GM23338 (cell line): ENCODE measurements around the gene SLC35F1. TPM values are rescaled to one million over a fixed set of nuclear protein-coding genes. Genes with fewer than 3 reads are reported as not detected.

Source experiments
- ATAC-seq: fragments of 200-7000 bp; cut with Tn5 transposase; 3 replicates; pipeline ENCODE4 v1.9.1; 2020
- DNase-seq: peaks from one replicate; pipeline ENCODE4 v3.0.0-alpha.2; 2015; ENCODE audit warnings: low spot score
- H2AFZ ChIP-seq: fragments of 200-600 bp; sonication (generic); 2 replicates; pipeline ENCODE4 v1.8.0; 2016; ENCODE audit warnings: antibody characterized with exemption, mild to moderate bottlenecking, moderate library complexity
- H3F3A ChIP-seq: fragments of 200-600 bp; sonication (generic); replicated peaks from 2 replicates; pipeline ENCODE4 v1.8.0; 2017; ENCODE audit warnings: antibody characterized with exemption, mixed run types, low read depth
- H3K27ac ChIP-seq: fragments of 200-600 bp; sonication (generic); 2 replicates; pipeline ENCODE4 v1.6.1; 2016; ENCODE audit warnings: low read depth
- H3K27me3 ChIP-seq: fragments of 200-600 bp; sonication (generic); 2 replicates; pipeline ENCODE4 v1.8.0; 2016; ENCODE audit warnings: mild to moderate bottlenecking, mixed run types, moderate library complexity; ENCODE audit not compliant: insufficient read depth
- H3K36me3 ChIP-seq: fragments of 200-600 bp; sonication (generic); 2 replicates; pipeline ENCODE4 v1.8.0; 2016; ENCODE audit warnings: mild to moderate bottlenecking; ENCODE audit not compliant: insufficient read depth
- H3K4me1 ChIP-seq: fragments of 200-600 bp; sonication (generic); 2 replicates; pipeline ENCODE4 v1.8.0; 2016; ENCODE audit warnings: mild to moderate bottlenecking, moderate library complexity; ENCODE audit not compliant: insufficient read depth
- H3K4me2 ChIP-seq: fragments of 200-600 bp; sonication (generic); 2 replicates; pipeline ENCODE4 v1.7.1; 2017; ENCODE audit warnings: mixed run types
- H3K4me3 ChIP-seq: fragments of 200-600 bp; sonication (generic); 2 replicates; pipeline ENCODE4 v1.6.1; 2016; ENCODE audit warnings: mixed run types
- H3K79me2 ChIP-seq: fragments of 200-600 bp; sonication (generic); replicated peaks from 2 replicates; pipeline ENCODE4 v1.8.0; 2017; ENCODE audit warnings: mild to moderate bottlenecking; ENCODE audit not compliant: insufficient read depth
- H3K9me2 ChIP-seq: fragments of 200-600 bp; sonication (generic); 2 replicates; pipeline ENCODE4 v1.8.0; 2017; ENCODE audit not compliant: insufficient read depth
- H4K20me1 ChIP-seq: fragments of 200-600 bp; sonication (generic); replicated peaks from 2 replicates; pipeline ENCODE4 v1.8.0; 2017; ENCODE audit warnings: mild to moderate bottlenecking; ENCODE audit not compliant: insufficient read depth
- H3K27ac Mint-ChIP-seq: 2 replicates; pipeline ENCODE4 v1.8.0; 2020; ENCODE audit warnings: inconsistent platforms, mild to moderate bottlenecking, moderate library complexity, mixed read lengths
- H3K27me3 Mint-ChIP-seq: 3 replicates; pipeline ENCODE4 v1.8.0; 2022; ENCODE audit warnings: low read depth, mild to moderate bottlenecking, moderate library complexity, mixed read lengths, inconsistent platforms; ENCODE audit not compliant: insufficient read depth, poor library complexity
- H3K36me3 Mint-ChIP-seq: 3 replicates; pipeline ENCODE4 v1.8.0; 2021; ENCODE audit warnings: low read depth, mild to moderate bottlenecking, inconsistent platforms, moderate library complexity, mixed read lengths
- H3K4me1 Mint-ChIP-seq: 3 replicates; pipeline ENCODE4 v1.8.0; 2020; ENCODE audit warnings: mild to moderate bottlenecking, inconsistent platforms, mixed read lengths
- H3K4me3 Mint-ChIP-seq: 3 replicates; pipeline ENCODE4 v1.8.0; 2021; ENCODE audit warnings: moderate library complexity, mild to moderate bottlenecking, inconsistent platforms, mixed read lengths
- H3K9me3 Mint-ChIP-seq: 3 replicates; pipeline ENCODE4 v1.8.0; 2020; ENCODE audit warnings: moderate library complexity, mild to moderate bottlenecking, inconsistent platforms, mixed read lengths
- CTCF ChIP-seq, 2 experiments: fragments of 200-600 bp in 1 of 2; sonication (generic) in 1 of 2; conservative IDR thresholded peaks; 2 replicates each; pipeline versions ENCODE4 v1.5.1 to v1.6.1; 2016 to 2017; ENCODE audit warnings: antibody characterized with exemption in 2 of 2, low read depth in 2 of 2, mild to moderate bottlenecking in 2 of 2, moderate library complexity in 1 of 2
- JUNB ChIP-seq: IDR thresholded peaks from one replicate; pipeline ENCODE4 v1.6.1; 2016; ENCODE audit warnings: antibody characterized with exemption; ENCODE audit not compliant: unreplicated experiment
- NANOG ChIP-seq: IDR thresholded peaks from 2 replicates; pipeline ENCODE4 v1.6.1; 2016; ENCODE audit warnings: antibody characterized with exemption, borderline replicate concordance
- ZNF331 ChIP-seq: fragments of 250-450 bp; sonication (Bioruptor Pico); IDR thresholded peaks from 2 replicates; pipeline ENCODE4 v1.5.0; 2020; ENCODE audit warnings: low read depth, mild to moderate bottlenecking, moderate library complexity
- ZNF462 ChIP-seq: fragments of 250-450 bp; sonication (Bioruptor Pico); IDR thresholded peaks from 2 replicates; pipeline ENCODE4 v1.5.0; 2020; ENCODE audit warnings: mild to moderate bottlenecking, moderate library complexity
- polyA plus RNA-seq: library from polyadenylated mRNA; unstranded; fragments of >200 nt; fragmentation: Nextera tagmentation; extraction: Ambion mirVana; gene quantifications from 2 replicates; pipeline ENCODE4 v1.2.1, GENCODE V29; 2016
- total RNA-seq: library from RNA; depleted of rRNA; stranded (reverse); fragments of >200 nt; shearing (Covaris generic); gene quantifications from 2 replicates; pipeline ENCODE4 v1.2.3, GENCODE V29; 2014

Gene SLC35F1
- total and polyA plus RNA-seq, 2 experiments from 2014 or later: 3.0 to 10.3 TPM

DNA sequence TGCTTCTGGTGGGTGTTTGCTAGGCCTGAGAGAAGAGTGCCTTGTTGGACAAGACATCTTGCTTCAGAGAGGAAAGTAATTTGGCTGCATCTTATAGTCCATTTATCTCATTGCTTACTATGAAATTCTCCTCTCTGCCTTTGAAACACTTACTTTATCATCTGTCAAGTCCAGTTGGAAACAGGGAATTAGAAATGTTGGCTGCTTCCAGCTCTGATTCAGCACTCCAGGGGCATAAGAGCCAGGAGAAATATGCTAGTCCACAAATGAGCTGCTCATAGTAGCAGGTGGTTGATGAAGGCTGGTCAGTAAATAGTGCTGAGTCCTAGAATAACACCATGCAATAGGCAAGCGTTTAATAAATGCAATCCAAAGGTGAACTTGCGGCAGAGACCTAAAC lies 227.1 kb downstream of the SLC35F1 start:
- H3K4me3 Mint-ChIP-seq: no peak overlapping the region
- Histone ChIP-seq H3K27me3 (no peaks in the 10 kb centered on the region), H3K27ac (no peak overlapping the region), H3K4me1 (0 out of 2 replicates have a peak, but pooled peaks cover 5% of the 10 kb centered on the region), H3F3A (no peaks in the 10 kb centered on the region), H3K36me3 (no peaks in the 10 kb centered on the region), H3K4me2 (no peak overlapping the region), H2AFZ (no peak overlapping the region), H3K79me2 (no peaks in the 10 kb centered on the region), H3K4me3 (no peak overlapping the region), H4K20me1 (no peaks in the 10 kb centered on the region), H3K9me2 (peaks cover 6% of the 10 kb centered on the region; the same call in 1 of the 2 replicates)
- DNase-seq: no peak
- H3K9me3 Mint-ChIP-seq: no peaks in the 10 kb centered on the region
- H3K27me3 Mint-ChIP-seq: peaks cover 3% of the 10 kb centered on the region
- H3K27ac Mint-ChIP-seq: no peak overlapping the region
- peaks cover 3% of the 10 kb centered on the region for H3K4me1 Mint-ChIP-seq
- ATAC-seq: no peak
- no peaks in the 10 kb centered on the region for H3K36me3 Mint-ChIP-seq
- no peak for TF ChIP-seq ZNF331
- no peak for TF ChIP-seq JUNB
- no peak for TF ChIP-seq ZNF462 (CRISPR knock-in tag)
- TF ChIP-seq CTCF (conservative IDR thresholded peaks at IDR 0.05; ENCODE audit: low read depth in 2 of 2): no peak

- Histone ChIP-seq H3K27ac (no peak overlapping the region), H3K36me3 (no peaks in the 10 kb centered on the region), H3F3A (no peaks in the 10 kb centered on the region), H3K9me2 (peaks cover 6% of the 10 kb centered on the region; the same call in 1 of the 2 replicates), H3K4me2 (no peak overlapping the region), H4K20me1 (no peaks in the 10 kb centered on the region), H3K4me1 (no peaks in the 10 kb centered on the region), H2AFZ (no peak overlapping the region), H3K4me3 (no peak overlapping the region), H3K79me2 (no peaks in the 10 kb centered on the region), H3K27me3 (no peaks in the 10 kb centered on the region)
- no peak for ATAC-seq
- Mint-ChIP-seq H3K4me3 (no peak overlapping the region), H3K27ac (no peak overlapping the region), H3K9me3 (no peaks in the 10 kb centered on the region), H3K27me3 (peaks cover 2% of the 10 kb centered on the region), H3K36me3 (no peaks in the 10 kb centered on the region), H3K4me1 (no peaks in the 10 kb centered on the region)
- DNase-seq: no peak
- TF ChIP-seq ZNF462 (CRISPR knock-in tag): no peak
- TF ChIP-seq NANOG: no peak
Observed at GRCh38 chr6:118134736-118135135, 227.7 kb downstream of the SLC35F1 start.
